HUES48 (cell line): Measurements from ENCODE around the gene FGF3.

Experiments used
- H3K27ac ChIP-seq: one replicate; pipeline ENCODE4 v1.7.0; 2013; ENCODE audit warnings: low read depth, low read length, inconsistent platforms
- H3K27me3 ChIP-seq: 2 replicates; pipeline ENCODE4 v1.6.1; 2013; ENCODE audit warnings: mild to moderate bottlenecking, low read length; ENCODE audit not compliant: control insufficient read depth, insufficient read depth
- H3K36me3 ChIP-seq: 2 replicates; pipeline ENCODE4 v1.6.1; 2013; ENCODE audit warnings: low read length; ENCODE audit not compliant: control insufficient read depth, insufficient read depth
- H3K4me1 ChIP-seq: 2 replicates; pipeline ENCODE4 v1.6.1; 2013; ENCODE audit warnings: mild to moderate bottlenecking, low read length; ENCODE audit not compliant: control insufficient read depth, insufficient read depth
- H3K4me3 ChIP-seq: 2 replicates; pipeline ENCODE4 v1.5.1; 2013; ENCODE audit warnings: mild to moderate bottlenecking, low read depth, low read length
- H3K9ac ChIP-seq: 2 replicates; pipeline ENCODE4 v1.6.1; 2013; ENCODE audit warnings: mild to moderate bottlenecking, low read depth, low read length, moderate library complexity
- H3K9me3 ChIP-seq: 2 replicates; pipeline ENCODE4 v1.6.1; 2013; ENCODE audit warnings: low read length; ENCODE audit not compliant: control insufficient read depth, insufficient read depth

The FGF3 gene

GRCh38 chr11:69818603-69819441 is at the start of gene FGF3:
FGF3 (minus strand) TSS chr11:69819416; CDS start chr11:69818933, 483 bp downstream.
- Histone ChIP-seq H3K27ac (no peak within 1 kb of the TSS), H3K27me3 (peaks cover 89% of the 10 kb centered on the region), H3K4me3 (peak within 1 kb of the TSS; percentile 45; the same call in 1 of the 2 replicates), H3K9ac (no peak within 1 kb of the TSS), H3K36me3 (no peaks in the 10 kb centered on the region), H3K4me1 (no peaks in the 10 kb centered on the region), H3K9me3 (no peaks in the 10 kb centered on the region)

- H3K4me3 ChIP-seq = no peak overlapping the region
- H3K9me3 ChIP-seq = no peaks in the 10 kb centered on the region
- no peak overlapping the region for H3K9ac ChIP-seq
- H3K27ac ChIP-seq = no peak overlapping the region
- peaks cover 17% of the 10 kb centered on the region; the same call in 1 of the 2 replicates for H3K4me1 ChIP-seq
- H3K36me3 ChIP-seq = no peaks in the 10 kb centered on the region
- H3K27me3 ChIP-seq = 0 out of 2 replicates have a peak, but pooled peaks cover 7% of the 10 kb centered on the region
These were observed 49.7 kb upstream of the FGF3 start for GRCh38 chr11:69868871-69869270.

GRCh38 chr11:69868006-69868810 is 49.0 kb upstream of the FGF3 start:
- Histone ChIP-seq H3K27me3 (0 out of 2 replicates have a peak, but pooled peaks cover 7% of the 10 kb centered on the region), H3K9me3 (no peaks in the 10 kb centered on the region), H3K27ac (no peak overlapping the region), H3K4me3 (no peak overlapping the region), H3K36me3 (no peaks in the 10 kb centered on the region), H3K9ac (no peak overlapping the region), H3K4me1 (peaks cover 17% of the 10 kb centered on the region; the same call in 1 of the 2 replicates)

- Histone ChIP-seq H3K9ac (no peak overlapping the region), H3K4me1 (peaks cover 17% of the 10 kb centered on the region; the same call in 1 of the 2 replicates), H3K9me3 (no peaks in the 10 kb centered on the region), H3K4me3 (no peak overlapping the region), H3K36me3 (no peaks in the 10 kb centered on the region), H3K27me3 (0 out of 2 replicates have a peak, but pooled peaks cover 7% of the 10 kb centered on the region), H3K27ac (no peak overlapping the region)
These were observed 48.1 kb upstream of the FGF3 start for GRCh38 chr11:69867076-69868005.

- no peaks in the 10 kb centered on the region for H3K9me3 ChIP-seq
- H3K9ac ChIP-seq = no peak overlapping the region
- H3K27me3 ChIP-seq = 0 out of 2 replicates have a peak, but pooled peaks cover 7% of the 10 kb centered on the region
- no peaks in the 10 kb centered on the region for H3K36me3 ChIP-seq
- H3K27ac ChIP-seq = no peak overlapping the region
- H3K4me1 ChIP-seq = peaks cover 17% of the 10 kb centered on the region; the same call in 1 of the 2 replicates
- no peak overlapping the region for H3K4me3 ChIP-seq
These were observed 47.4 kb upstream of the FGF3 start for GRCh38 chr11:69866648-69867047.

GRCh38 chr11:69865707-69866106 is 46.5 kb upstream of the FGF3 start:
- Histone ChIP-seq H3K4me3 (no peak overlapping the region), H3K9me3 (no peaks in the 10 kb centered on the region), H3K27me3 (0 out of 2 replicates have a peak, but pooled peaks cover 7% of the 10 kb centered on the region), H3K9ac (no peak overlapping the region), H3K36me3 (no peaks in the 10 kb centered on the region), H3K27ac (no peak overlapping the region), H3K4me1 (peaks cover 17% of the 10 kb centered on the region; the same call in 1 of the 2 replicates)

- Histone ChIP-seq H3K4me1 (peaks cover 17% of the 10 kb centered on the region; the same call in 1 of the 2 replicates), H3K27me3 (0 out of 2 replicates have a peak, but pooled peaks cover 7% of the 10 kb centered on the region), H3K9me3 (no peaks in the 10 kb centered on the region), H3K27ac (no peak overlapping the region), H3K4me3 (no peak overlapping the region), H3K9ac (no peak overlapping the region), H3K36me3 (no peaks in the 10 kb centered on the region)
These were observed 45.8 kb upstream of the FGF3 start for GRCh38 chr11:69864686-69865661.

- Histone ChIP-seq H3K4me1 (peaks cover 14% of the 10 kb centered on the region; the same call in 1 of the 2 replicates), H3K4me3 (no peak overlapping the region), H3K27ac (no peak overlapping the region), H3K9me3 (no peaks in the 10 kb centered on the region), H3K27me3 (0 out of 2 replicates have a peak, but pooled peaks cover 7% of the 10 kb centered on the region), H3K9ac (no peak overlapping the region), H3K36me3 (no peaks in the 10 kb centered on the region)
These were observed 44.5 kb upstream of the FGF3 start for GRCh38 chr11:69863544-69864200.
